IMR-90 (cell line): ENCODE data around the gene EIF1AD. TPM values are rescaled to one million over a fixed set of nuclear protein-coding genes. Genes with fewer than 3 reads are reported as not detected.

Experiments used
- ATAC-seq: fragments of 200-7000 bp; cut with Tn5 transposase; 2 replicates; pipeline ENCODE4 v1.9.1; 2020; ENCODE audit warnings: low read depth, mild to moderate bottlenecking, moderate library complexity
- BruUV-seq: library from RNA; stranded (reverse); fragments of 400-500 nt; replicated peaks from 2 replicates; lab custom pipeline; 2021; lab: Mats Ljungman, UMichigan
- CTCF ChIA-PET: fragments of 300-600 bp; formaldehyde crosslinking; extraction: SDS; loops from one replicate; lab custom pipeline; 2021; ENCODE audit warnings: antibody characterized with exemption; lab: Yijun Ruan, JAX
- POLR2A ChIA-PET: fragments of 300-600 bp; sonication (Branson Sonifier 250); formaldehyde crosslinking; loops from one replicate; lab custom pipeline; 2022; ENCODE audit warnings: antibody characterized with exemption; ENCODE audit not compliant: unreplicated experiment; lab: Charles Lee
- DNase-seq: peaks from one replicate; pipeline ENCODE4 v3.0.0; 2013
- H2AFZ ChIP-seq: replicated peaks from 2 replicates; pipeline ENCODE3; 2013; ENCODE audit warnings: low read length, mild to moderate bottlenecking; ENCODE audit not compliant: poor library complexity
- H2AK5ac ChIP-seq: 2 replicates; pipeline ENCODE4 v1.6.1; 2013; ENCODE audit warnings: low read depth, low read length, inconsistent platforms
- H2AK9ac ChIP-seq: replicated peaks from 2 replicates; pipeline ENCODE3; 2013; ENCODE audit warnings: mild to moderate bottlenecking, low read depth, low read length, moderate library complexity; ENCODE audit not compliant: poor library complexity
- H2BK120ac ChIP-seq: 2 replicates; pipeline ENCODE4 v1.6.1; 2013; ENCODE audit warnings: low read depth, low read length, inconsistent platforms
- H2BK15ac ChIP-seq: 3 replicates; pipeline ENCODE4 v1.6.1; 2013; ENCODE audit warnings: low read depth, low read length, inconsistent platforms
- H2BK20ac ChIP-seq: 2 replicates; pipeline ENCODE4 v1.6.1; 2013; ENCODE audit warnings: low read depth, mild to moderate bottlenecking, inconsistent platforms, low read length, moderate library complexity
- H2BK5ac ChIP-seq: 2 replicates; pipeline ENCODE4 v1.6.1; 2013; ENCODE audit warnings: mild to moderate bottlenecking, low read depth, low read length, inconsistent platforms; ENCODE audit not compliant: poor library complexity, severe bottlenecking
- H3K14ac ChIP-seq: replicated peaks from 2 replicates; pipeline ENCODE4 v1.6.1; 2013; ENCODE audit warnings: low read depth, low read length, inconsistent platforms
- H3K18ac ChIP-seq: 2 replicates; pipeline ENCODE4 v1.6.1; 2013; ENCODE audit warnings: low read depth, low read length, control low read depth
- H3K23ac ChIP-seq: 2 replicates; pipeline ENCODE4 v1.6.1; 2013; ENCODE audit warnings: low read depth, low read length, inconsistent platforms
- H3K27ac ChIP-seq: 2 replicates; pipeline ENCODE4 v1.5.1; 2013; ENCODE audit warnings: mild to moderate bottlenecking, control low read depth, low read length; ENCODE audit not compliant: insufficient read depth
- H3K27me3 ChIP-seq: 2 replicates; pipeline ENCODE4 v1.6.1; 2013; ENCODE audit warnings: low read length; ENCODE audit not compliant: control insufficient read depth, insufficient read depth
- H3K36me3 ChIP-seq: 2 replicates; pipeline ENCODE4 v1.6.1; 2013; ENCODE audit warnings: low read length, mixed read lengths; ENCODE audit not compliant: control insufficient read depth, insufficient read depth
- H3K4ac ChIP-seq: 2 replicates; pipeline ENCODE4 v1.6.1; 2013; ENCODE audit warnings: low read depth, low read length, inconsistent platforms
- H3K4me1 ChIP-seq: 2 replicates; pipeline ENCODE4 v1.6.1; 2013; ENCODE audit warnings: low read length, mixed read lengths; ENCODE audit not compliant: control insufficient read depth, insufficient read depth
- H3K4me2 ChIP-seq: 2 replicates; pipeline ENCODE4 v1.6.1; 2013; ENCODE audit warnings: low read depth, mild to moderate bottlenecking, control low read depth, low read length, moderate library complexity
- H3K4me3 ChIP-seq: 2 replicates; pipeline ENCODE4 v1.5.1; 2013; ENCODE audit warnings: low read depth, mild to moderate bottlenecking, control low read depth, low read length, moderate library complexity; ENCODE audit not compliant: insufficient read depth
- H3K56ac ChIP-seq: 2 replicates; pipeline ENCODE4 v1.6.1; 2013; ENCODE audit warnings: low read length, inconsistent platforms; ENCODE audit not compliant: insufficient read depth; ENCODE audit errors: extremely low read depth
- H3K79me1 ChIP-seq, 2 experiments: 2 replicates each; pipeline ENCODE4 v1.6.1; 2013; ENCODE audit warnings: low read length in 2 of 2, inconsistent platforms in 1 of 2, low read depth in 1 of 2
- H3K9ac ChIP-seq: 2 replicates; pipeline ENCODE4 v1.6.1; 2013; ENCODE audit warnings: low read depth, low read length, control low read depth
- H3K9me1 ChIP-seq: 2 replicates; pipeline ENCODE4 v1.6.1; 2013; ENCODE audit warnings: low read length, inconsistent platforms; ENCODE audit not compliant: insufficient read depth
- H3K9me3 ChIP-seq: 2 replicates; pipeline ENCODE4 v1.6.1; 2013; ENCODE audit warnings: low read length; ENCODE audit not compliant: control insufficient read depth, insufficient read depth
- H4K20me1 ChIP-seq: 2 replicates; pipeline ENCODE4 v1.6.1; 2013; ENCODE audit warnings: low read length, inconsistent platforms; ENCODE audit not compliant: insufficient read depth
- H4K5ac ChIP-seq: 2 replicates; pipeline ENCODE4 v1.6.1; 2013; ENCODE audit warnings: mild to moderate bottlenecking, low read depth, low read length, control low read depth
- H4K8ac ChIP-seq, 2 experiments: 2 replicates each; pipeline ENCODE4 v1.6.1; 2013; ENCODE audit warnings: low read depth in 2 of 2, low read length in 2 of 2, control low read depth in 1 of 2, inconsistent platforms in 1 of 2
- H4K91ac ChIP-seq: 2 replicates; pipeline ENCODE4 v1.6.1; 2013; ENCODE audit warnings: low read depth, low read length, inconsistent platforms; ENCODE audit not compliant: insufficient read depth
- CEBPB ChIP-seq: IDR thresholded peaks from 2 replicates; pipeline ENCODE4 v1.6.1; 2012; ENCODE audit warnings: low read depth, low read length, improper control_type of control experiment
- CTCF ChIP-seq: conservative IDR thresholded peaks from 2 replicates; pipeline ENCODE4 v1.5.1; 2012; ENCODE audit warnings: mild to moderate bottlenecking, low read depth, low read length, improper control_type of control experiment
- MAFK ChIP-seq: IDR thresholded peaks from 2 replicates; pipeline ENCODE4 v1.6.1; 2012; ENCODE audit warnings: low read depth, low read length, improper control_type of control experiment
- MAZ ChIP-seq: IDR thresholded peaks from 2 replicates; pipeline ENCODE4 v1.6.1; 2012; ENCODE audit warnings: low read depth, mild to moderate bottlenecking, low read length, improper control_type of control experiment, moderate library complexity, borderline replicate concordance
- MXI1 ChIP-seq: IDR thresholded peaks from 2 replicates; pipeline ENCODE4 v1.6.1; 2012; ENCODE audit warnings: low read depth, mild to moderate bottlenecking, low read length, moderate library complexity, borderline replicate concordance
- RCOR1 ChIP-seq: IDR thresholded peaks from 2 replicates; pipeline ENCODE4 v1.6.1; 2012; ENCODE audit warnings: mild to moderate bottlenecking, low read length, improper control_type of control experiment; ENCODE audit not compliant: insufficient replicate concordance
- USF2 ChIP-seq: fragments of 150-350 bp; IDR thresholded peaks from 2 replicates; pipeline ENCODE4 v1.6.1; 2017; ENCODE audit warnings: mild to moderate bottlenecking, antibody characterized with exemption, low read length, low read depth
- WGBS, 2 experiments: methylation state at CpG; one replicate each; pipeline versions ENCODE4 v1.1.5 to v1.1.7; 2013; ENCODE audit warnings: missing lambda C conversion rate in 2 of 2; ENCODE audit not compliant: insufficient read length in 1 of 2; ENCODE audit errors: extremely low coverage in 2 of 2; 5-methylcytosine and 5-hydroxymethylcytosine counted together
- dilution Hi-C: fragments of 300-500 bp; cut with HindIII; formaldehyde crosslinking; loops from one replicate; pipeline ENCODE4 v1.14.3; 2018; ENCODE audit warnings: low sequenced_read_pairs; ENCODE audit not compliant: unreplicated experiment
- in situ Hi-C: fragments of 300-500 bp; cut with MboI; formaldehyde crosslinking; loops from 3 replicates; pipeline ENCODE4 v1.14.3; 2019; ENCODE audit warnings: low sequenced_read_pairs, inconsistent platforms, mixed read lengths
- intact Hi-C: fragments of 100-400 bp; cut with micrococcal nuclease; formaldehyde crosslinking; loops from 2 replicates; pipeline ENCODE4 v1.10.0; 2022
- polyA plus RNA-seq, 3 experiments: library from polyadenylated mRNA; depleted of rRNA; stranded (reverse); fragments of >200 nt; gene quantifications; 2 replicates each; pipeline ENCODE4 v1.2.3, GENCODE V29; 2012; ENCODE audit warnings: low replicate concordance in 1 of 3
- total RNA-seq: library from RNA; depleted of rRNA; stranded (reverse); fragments of >200 nt; gene quantifications from 2 replicates; pipeline ENCODE4 v1.2.3, GENCODE V29; 2012

Gene EIF1AD
- total and polyA plus RNA-seq, 2 of the 4 experiments (the other 2 are of a cell fraction), result 32.5 to 62.6 TPM

GRCh38 chr11:65977621-65978390, 24.2 kb downstream of the EIF1AD start:
- CTCF ChIA-PET, result no interaction called here
- no peak overlapping the region for H3K56ac ChIP-seq
- no peak overlapping the region for H2AK5ac ChIP-seq
- H3K9me1 ChIP-seq, result no peaks in the 10 kb centered on the region
- no peak overlapping the region for H4K91ac ChIP-seq
- ATAC-seq (no peak), DNase-seq (no peak)
- in situ Hi-C loops, result no loop called here
- dilution Hi-C loops, result no loop called here
- peaks cover 39% of the 10 kb centered on the region for H3K36me3 ChIP-seq
- POLR2A ChIA-PET, result no interaction called here
- no peak overlapping the region for H2BK15ac ChIP-seq
- no peak overlapping the region for H3K23ac ChIP-seq
- no peak overlapping the region for H3K4me2 ChIP-seq
- TF ChIP-seq USF2, result no peak
- no peak for TF ChIP-seq MAZ
- no peak for TF ChIP-seq CTCF
- no peak for TF ChIP-seq RCOR1
- TF ChIP-seq MAFK, result no peak
- no peak for TF ChIP-seq CEBPB
- no peak for TF ChIP-seq MXI1
- no peak overlapping the region for H2AFZ ChIP-seq
- WGBS, 2 experiments, result 87% methylated on average over 19 of the region's 29 CpGs; no CpG with 5 or more reads in 1 of the 2 experiments
- no peak overlapping the region for H3K4ac ChIP-seq
- H3K9me3 ChIP-seq, result no peaks in the 10 kb centered on the region
- no peak overlapping the region for H2AK9ac ChIP-seq
- H4K5ac ChIP-seq, result no peak overlapping the region
- no peaks in the 10 kb centered on the region for H4K20me1 ChIP-seq
- no peak overlapping the region for H4K8ac ChIP-seq
- no TSS peak for BruUV-seq
- H3K18ac ChIP-seq, result no peak overlapping the region
- H3K9ac ChIP-seq, result no peak overlapping the region
- H3K27me3 ChIP-seq, result no peaks in the 10 kb centered on the region
- H2BK120ac ChIP-seq, result no peak overlapping the region
- no peak overlapping the region for H3K4me3 ChIP-seq
- no peak overlapping the region for H3K27ac ChIP-seq
- H2BK20ac ChIP-seq, result no peak overlapping the region
- no peak overlapping the region for H3K14ac ChIP-seq
- intact Hi-C loops, result no loop called here
- H3K79me1 ChIP-seq, result peaks cover 0 to 14% of the 10 kb centered on the region in 2 experiments; a peak in 1 of 4 replicates
- no peak overlapping the region for H2BK5ac ChIP-seq
- H3K4me1 ChIP-seq, result 0 out of 2 replicates have a peak, but pooled peaks cover 2% of the 10 kb centered on the region
